Esophagus squamous epithelium (tissue), 5 donors: ENCODE measurements around the gene NR4A1. TPM values are rescaled to one million over a fixed set of nuclear protein-coding genes. Genes with fewer than 3 reads are reported as not detected.
A peak's percentile ranks its signal among the peaks of the same experiment; 100 is the strongest.

Experiments used
- DNase-seq: peaks from one replicate; lab custom pipeline; 2025; lab: John Stamatoyannopoulos, UW
- H3K27ac ChIP-seq, 4 donors: fragments of 200-600 bp; sonication (generic); one replicate each; pipeline ENCODE4 v1.5.1; 2016 to 2019; ENCODE audit warnings: mild to moderate bottlenecking in 1 of 4
- H3K27me3 ChIP-seq, 4 donors: fragments of 200-600 bp; sonication (generic); 1 replicate in 3 of 4; 2 replicates in 1 of 4; pipeline versions ENCODE4 v1.5.1 to v1.6.0; 2017 to 2021; ENCODE audit warnings: antibody characterized with exemption in 1 of 4
- H3K36me3 ChIP-seq, 3 donors: fragments of 200-600 bp; sonication (generic); one replicate each; pipeline ENCODE4 v1.5.1; 2016 to 2019
- H3K4me1 ChIP-seq, 3 donors: fragments of 200-600 bp; sonication (generic); one replicate each; pipeline ENCODE4 v1.5.1; 2017 to 2019
- H3K4me3 ChIP-seq, 4 donors: fragments of 200-600 bp; sonication (generic); 1 replicate in 3 of 4; 2 replicates in 1 of 4; pipeline ENCODE4 v1.5.1; 2016 to 2019; ENCODE audit warnings: mild to moderate bottlenecking in 2 of 4, moderate library complexity in 1 of 4
- H3K9me3 ChIP-seq, 3 donors: fragments of 200-600 bp; sonication (generic); one replicate each; pipeline ENCODE4 v1.5.1; 2016 to 2019
- POLR2A ChIP-seq, 4 donors: fragments of 450-650 bp; IDR thresholded peaks; one replicate each; pipeline ENCODE4 v1.6.1; 2017; ENCODE audit warnings: antibody characterized with exemption in 4 of 4, mild to moderate bottlenecking in 4 of 4, moderate library complexity in 3 of 4
- WGBS, 2 donors: methylation state at CpG; one replicate each; pipeline ENCODE4 v1.1.5; 2018; 5-methylcytosine and 5-hydroxymethylcytosine counted together
- intact Hi-C: fragments of 100-400 bp; cut with DNase I; formaldehyde crosslinking; loops from one replicate; pipeline ENCODE4 v1.15.0; 2022
- total RNA-seq, 4 donors: library from RNA; depleted of rRNA; stranded (reverse); fragments of >200 nt; gene quantifications; one replicate each; pipeline ENCODE4 v1.1.0, GENCODE V29; 2016
- TF ChIP-seq, protein P1 (sequence below), 6 experiments: fragments of 450-650 bp in 4 of 6; fragments of 200-600 bp in 2 of 6; sonication (generic) in 2 of 6; IDR thresholded peaks; one replicate each; pipeline ENCODE4 v1.5.1; 2016 to 2019; ENCODE audit warnings: antibody characterized with exemption in 6 of 6, mild to moderate bottlenecking in 4 of 6, moderate library complexity in 4 of 6
- donor health status: DM: yes; HTN: yes; CAD: no.

Gene NR4A1
- total RNA-seq, 4 donors from 2014 or later = 3.4 to 12.6 (median 5.6) TPM

DNA sequence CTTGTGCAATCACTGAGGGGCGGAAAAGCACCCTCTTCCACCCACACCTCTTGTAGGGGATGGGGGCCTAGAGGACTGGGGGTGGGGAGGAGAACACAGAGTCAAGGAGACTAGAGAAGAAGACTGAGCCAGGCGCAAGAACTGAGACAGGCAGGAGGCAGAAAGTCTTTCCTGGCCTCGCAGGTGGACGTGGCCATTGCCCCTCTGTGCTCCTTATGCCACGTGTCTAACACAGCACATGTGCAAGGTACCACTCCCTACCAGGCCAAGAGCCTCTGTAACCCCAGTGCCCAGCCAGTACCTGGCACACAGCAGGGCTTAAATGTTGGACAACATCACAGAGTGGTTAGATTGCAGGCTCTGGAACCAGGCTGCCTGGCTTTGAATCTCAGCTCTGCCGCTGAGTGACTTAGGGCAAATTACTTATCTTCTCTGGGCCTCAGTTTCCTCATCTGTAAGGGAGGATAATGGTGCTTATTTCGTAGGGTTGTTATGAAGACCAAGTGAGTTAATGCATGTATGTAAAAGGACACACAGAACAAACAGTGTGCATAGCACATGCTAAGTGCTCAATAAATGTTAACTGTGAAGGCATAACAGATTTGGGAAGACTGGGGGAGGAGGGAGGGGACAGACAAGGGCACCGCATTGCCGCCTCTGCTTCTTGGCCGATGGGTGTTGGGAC lies 45.9 kb upstream of the NR4A1 start:
- intact Hi-C loops = no loop called here
- TF ChIP-seq POLR2A (IDR thresholded peaks at IDR 0.05) = no peak
- TF ChIP-seq, protein P1, sequence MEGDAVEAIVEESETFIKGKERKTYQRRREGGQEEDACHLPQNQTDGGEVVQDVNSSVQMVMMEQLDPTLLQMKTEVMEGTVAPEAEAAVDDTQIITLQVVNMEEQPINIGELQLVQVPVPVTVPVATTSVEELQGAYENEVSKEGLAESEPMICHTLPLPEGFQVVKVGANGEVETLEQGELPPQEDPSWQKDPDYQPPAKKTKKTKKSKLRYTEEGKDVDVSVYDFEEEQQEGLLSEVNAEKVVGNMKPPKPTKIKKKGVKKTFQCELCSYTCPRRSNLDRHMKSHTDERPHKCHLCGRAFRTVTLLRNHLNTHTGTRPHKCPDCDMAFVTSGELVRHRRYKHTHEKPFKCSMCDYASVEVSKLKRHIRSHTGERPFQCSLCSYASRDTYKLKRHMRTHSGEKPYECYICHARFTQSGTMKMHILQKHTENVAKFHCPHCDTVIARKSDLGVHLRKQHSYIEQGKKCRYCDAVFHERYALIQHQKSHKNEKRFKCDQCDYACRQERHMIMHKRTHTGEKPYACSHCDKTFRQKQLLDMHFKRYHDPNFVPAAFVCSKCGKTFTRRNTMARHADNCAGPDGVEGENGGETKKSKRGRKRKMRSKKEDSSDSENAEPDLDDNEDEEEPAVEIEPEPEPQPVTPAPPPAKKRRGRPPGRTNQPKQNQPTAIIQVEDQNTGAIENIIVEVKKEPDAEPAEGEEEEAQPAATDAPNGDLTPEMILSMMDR (IDR thresholded peaks at IDR 0.05) = no peak
- Histone ChIP-seq H3K27me3 (peaks cover 0 to 36% (median 3%) of the 10 kb centered on the region in 4 donors), H3K36me3 (peaks cover 0 to 2% (median 0%) of the 10 kb centered on the region in 3 donors), H3K9me3 (no peaks in the 10 kb centered on the region), H3K4me1 (peaks cover 6 to 66% (median 14%) of the 10 kb centered on the region in 3 donors), H3K4me3 (no peak overlapping the region), H3K27ac (peak overlapping the region in 1 of 4 donors; percentile 52)
- WGBS, 2 donors = 74 to 86% methylated on average over 9 of the region's 10 CpGs
- no peak for DNase-seq

DNA sequence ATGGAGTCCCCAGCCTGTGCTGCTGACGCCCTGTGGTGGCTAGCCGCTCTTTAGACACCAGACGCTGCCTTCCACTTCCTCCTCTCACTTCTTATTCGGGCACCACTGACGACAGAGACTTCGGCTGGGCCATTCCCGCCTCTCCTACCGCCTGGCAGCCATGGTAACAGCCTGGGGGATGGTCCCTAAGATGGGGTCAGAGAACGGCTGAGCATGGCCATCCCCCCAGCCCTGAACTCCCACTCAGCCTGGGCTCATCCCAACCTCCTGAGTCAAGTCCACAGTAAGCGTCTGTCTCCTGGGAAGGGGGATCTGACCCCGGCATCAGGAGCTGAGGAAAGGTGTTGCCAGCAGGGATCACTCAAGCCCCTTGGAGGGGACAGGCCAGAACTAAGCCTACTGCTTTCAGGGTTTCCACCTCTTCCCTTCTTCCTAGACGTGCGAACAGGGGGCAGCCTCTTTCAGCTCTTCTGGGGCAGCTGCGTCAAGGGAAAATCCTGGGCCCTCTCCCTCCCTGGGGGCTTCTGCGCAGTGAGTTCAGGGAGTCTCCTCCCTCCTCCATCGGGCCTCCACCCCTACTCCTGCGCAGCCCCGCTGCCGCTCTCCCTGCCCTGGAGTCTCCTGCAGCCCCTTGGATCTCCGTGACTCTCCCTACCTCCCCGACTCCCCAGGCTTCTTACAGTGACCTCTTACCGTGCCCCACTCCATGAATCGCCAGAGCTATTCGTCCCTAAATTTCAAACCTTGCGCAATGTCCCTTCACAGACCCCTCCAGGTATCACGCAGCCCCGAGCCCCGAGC lies 45.1 kb upstream of the NR4A1 start:
- Histone ChIP-seq H3K36me3 (peaks cover 0 to 3% (median 0%) of the 10 kb centered on the region in 3 donors), H3K27ac (peak overlapping the region; percentile 79 to 96 (median 91)), H3K27me3 (peaks cover 0 to 36% (median 3%) of the 10 kb centered on the region in 4 donors), H3K4me3 (peak overlapping the region; percentile 54 to 90 (median 68)), H3K4me1 (peaks cover 10 to 73% (median 22%) of the 10 kb centered on the region in 3 donors), H3K9me3 (no peaks in the 10 kb centered on the region)
- WGBS, 2 donors = 25 to 46% methylated on average over 17 to 18 of the region's 28 CpGs
- no peak for DNase-seq
- TF ChIP-seq, protein P1 (IDR thresholded peaks at IDR 0.05) = no peak
- peak in 1 of 4 donors; percentile 32 for TF ChIP-seq POLR2A (IDR thresholded peaks at IDR 0.05)
- intact Hi-C loops = no loop called here

DNA sequence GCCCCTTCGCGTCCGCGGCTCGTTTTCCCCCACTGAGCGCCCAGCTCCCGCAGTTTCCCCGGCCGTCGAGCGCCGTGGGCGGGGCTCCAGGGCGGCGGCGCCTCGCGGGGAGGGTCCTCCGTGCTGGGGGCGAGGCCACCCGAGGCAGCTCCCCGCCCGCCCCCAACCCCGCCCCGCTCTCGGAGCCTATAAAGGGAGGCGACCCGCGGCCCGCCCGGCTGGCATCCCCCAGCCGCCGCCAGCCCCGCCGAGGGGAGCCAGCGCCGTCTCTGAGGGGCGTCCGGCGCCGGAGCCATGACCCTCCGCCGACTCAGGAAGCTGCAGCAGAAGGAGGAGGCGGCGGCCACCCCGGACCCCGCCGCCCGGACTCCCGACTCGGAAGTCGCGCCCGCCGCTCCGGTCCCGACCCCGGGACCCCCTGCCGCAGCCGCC lies 44.5 kb upstream of the NR4A1 start, which contains the start of gene TAMALIN:
TSS of gene TAMALIN (plus strand) at position 221 of the 432 bp plus-strand sequence. CDS start at position 295, 74 bp downstream.
- DNase-seq = no peak
- intact Hi-C loops = no loop called here

DNA sequence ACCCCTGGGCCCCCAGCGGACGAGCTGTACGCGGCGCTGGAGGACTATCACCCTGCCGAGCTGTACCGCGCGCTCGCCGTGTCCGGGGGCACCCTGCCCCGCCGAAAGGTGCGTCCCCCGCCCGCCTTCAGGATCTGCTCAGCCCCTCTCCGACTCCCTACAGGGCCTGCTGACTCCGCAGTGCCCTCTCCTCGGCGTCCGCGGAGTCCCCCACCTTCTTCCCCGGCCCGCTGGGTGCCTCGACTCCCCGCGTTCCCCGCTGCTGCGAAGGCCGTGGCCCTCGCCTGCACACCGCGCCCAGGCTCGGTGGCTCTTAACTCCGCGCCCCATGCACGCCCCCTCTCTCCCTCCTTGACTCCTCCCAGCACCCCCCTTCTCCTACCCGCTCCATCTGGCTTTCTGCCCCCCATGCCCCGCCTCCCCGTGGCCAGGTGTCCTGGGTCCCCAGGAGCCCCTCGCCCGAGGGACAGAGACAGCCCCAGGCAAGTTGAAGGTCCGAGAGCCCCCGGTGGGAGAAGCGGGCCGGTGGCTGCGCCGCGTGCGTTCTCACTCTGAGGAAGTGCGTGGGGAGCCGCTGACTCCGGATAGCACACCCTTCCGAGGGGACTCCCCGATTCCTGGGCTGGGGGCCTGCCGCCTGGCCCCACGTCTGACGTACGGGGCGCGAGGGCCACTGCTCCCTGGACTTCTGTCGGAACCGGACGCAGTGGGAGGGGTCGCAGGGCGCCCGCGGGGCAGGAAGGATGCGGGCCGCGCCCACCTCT lies 43.9 kb upstream of the NR4A1 start:
- peak overlapping the region; percentile 79 to 96 (median 91) for H3K27ac ChIP-seq
- peaks cover 0 to 15% (median 0%) of the 10 kb centered on the region in 3 donors for H3K36me3 ChIP-seq
- peak in 2 of 4 donors; percentile 53 to 59 for TF ChIP-seq POLR2A (IDR thresholded peaks at IDR 0.05)
- TF ChIP-seq, protein P1 (IDR thresholded peaks at IDR 0.05) = no peak
- no peak for DNase-seq
- H3K4me1 ChIP-seq = peaks cover 11 to 85% (median 23%) of the 10 kb centered on the region in 3 donors
- intact Hi-C loops = no loop called here
- H3K27me3 ChIP-seq = peaks cover 0 to 36% (median 3%) of the 10 kb centered on the region in 4 donors
- no peaks in the 10 kb centered on the region for H3K9me3 ChIP-seq
- peak overlapping the region; percentile 54 to 90 (median 68) for H3K4me3 ChIP-seq
- WGBS, 2 donors = 0 to 14% methylated on average over 15 to 25 of the region's 72 CpGs

More for the DNA sequence above, 44.5 kb upstream of the NR4A1 start, which contains the start of gene TAMALIN:
- no peaks in the 10 kb centered on the region for H3K9me3 ChIP-seq
- peak in 2 of 4 donors; percentile 92 to 94 for TF ChIP-seq POLR2A (IDR thresholded peaks at IDR 0.05)
- TF ChIP-seq, protein P1 (IDR thresholded peaks at IDR 0.05) = no peak
- peak within 1 kb of the TSS; percentile 79 to 96 (median 91) for H3K27ac ChIP-seq
- H3K27me3 ChIP-seq = peaks cover 0 to 36% (median 3%) of the 10 kb centered on the region in 4 donors
- peaks cover 11 to 79% (median 23%) of the 10 kb centered on the region in 3 donors for H3K4me1 ChIP-seq
- WGBS, 2 donors = 0% methylated on average over 1 of the region's 60 CpGs; no CpG with 5 or more reads in 1 of the 2 donors
- H3K36me3 ChIP-seq = peaks cover 0 to 9% (median 0%) of the 10 kb centered on the region in 3 donors
- H3K4me3 ChIP-seq = peak within 1 kb of the TSS; percentile 54 to 90 (median 68)
